ENCODE results near the gene CYSLTR1.
"Not testable (repeated sequence)": the region's sequence is repeated elsewhere in the genome, so short reads cannot be mapped to it uniquely, and the experiment has no call there.

The CYSLTR1 gene

DNA sequence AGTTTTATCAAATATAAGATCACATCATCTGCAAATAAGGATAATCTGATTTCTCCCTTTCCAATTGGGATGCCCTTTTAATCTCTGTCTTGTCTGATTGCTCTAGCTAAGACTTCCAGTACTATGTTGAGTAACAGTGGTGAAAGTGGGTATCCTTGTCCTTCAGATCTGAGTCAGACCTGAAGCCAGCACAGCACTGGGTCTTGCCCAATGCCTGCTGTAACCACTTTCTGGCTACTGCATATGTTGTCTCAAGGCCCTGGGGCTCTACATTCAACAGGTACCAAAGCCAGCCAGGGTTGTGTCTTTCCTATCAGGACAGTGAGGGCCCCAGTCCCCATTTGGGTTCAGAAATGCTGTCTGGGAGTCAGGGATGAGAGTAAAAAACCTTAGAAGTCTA is 90.3 kb downstream of the CYSLTR1 start:
- intact Hi-C loops (cut with DNase I): no loop called here
- DNase-seq: no peak

DNA sequence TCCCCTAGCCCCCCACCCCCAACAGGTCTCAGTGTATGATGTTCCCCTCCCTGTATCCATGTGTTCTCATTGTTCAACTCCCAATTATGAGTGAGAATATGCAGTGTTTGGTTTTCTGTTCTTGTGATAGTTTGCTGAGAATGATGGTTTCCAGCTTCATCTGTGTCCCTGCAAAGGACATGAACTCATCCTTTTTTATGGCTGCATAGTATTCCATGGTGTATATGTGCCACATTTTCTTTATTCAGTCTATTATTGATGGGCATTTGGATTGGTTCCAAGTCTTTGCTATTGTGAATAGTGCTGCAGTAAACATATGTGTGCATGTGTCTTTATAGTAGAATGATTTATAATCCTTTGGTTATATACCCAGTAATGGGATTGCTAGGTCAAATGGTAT is 101.4 kb downstream of the CYSLTR1 start:
- intact Hi-C loops (cut with DNase I); DNase-seq: not testable (repeated sequence)

Data from head of caudate nucleus (tissue), 42 donors.